Ishikawa (cell line): ENCODE results near the gene LEPROT.

Experiments used
- CEBPB ChIP-seq: IDR thresholded peaks from 2 replicates; pipeline ENCODE4 v1.6.1; 2012
- CREB1 ChIP-seq: IDR thresholded peaks from 2 replicates; pipeline ENCODE4 v1.6.1; 2012; ENCODE audit warnings: low read depth
- EGR1 ChIP-seq: IDR thresholded peaks from 2 replicates; pipeline ENCODE4 v1.6.1; 2012
- EP300 ChIP-seq: IDR thresholded peaks from 2 replicates; pipeline ENCODE4 v1.6.1; 2012; ENCODE audit warnings: borderline replicate concordance
- FOXM1 ChIP-seq: IDR thresholded peaks from 2 replicates; pipeline ENCODE4 v1.6.1; 2012; ENCODE audit warnings: low read depth, borderline replicate concordance
- MAX ChIP-seq: IDR thresholded peaks from 2 replicates; pipeline ENCODE4 v1.6.1; 2012
- NFIC ChIP-seq: IDR thresholded peaks from 2 replicates; pipeline ENCODE4 v1.6.1; 2012
- RAD21 ChIP-seq: IDR thresholded peaks from 2 replicates; pipeline ENCODE4 v1.6.1; 2012; ENCODE audit warnings: low read depth
- REST ChIP-seq: IDR thresholded peaks from 2 replicates; pipeline ENCODE4 v1.6.1; 2012; ENCODE audit warnings: low read depth, mild to moderate bottlenecking
- TAF1 ChIP-seq: IDR thresholded peaks from 2 replicates; pipeline ENCODE4 v1.6.1; 2012; ENCODE audit warnings: low read depth, mild to moderate bottlenecking
- TCF12 ChIP-seq: IDR thresholded peaks from 2 replicates; pipeline ENCODE4 v1.6.1; 2012; ENCODE audit warnings: low read depth
- TEAD4 ChIP-seq: IDR thresholded peaks from 2 replicates; pipeline ENCODE4 v1.6.1; 2012
- USF1 ChIP-seq: IDR thresholded peaks from 2 replicates; pipeline ENCODE4 v1.6.1; 2012
- YY1 ChIP-seq: IDR thresholded peaks from 2 replicates; pipeline ENCODE4 v1.6.1; 2012; ENCODE audit warnings: low read depth
- ZBTB7A ChIP-seq: IDR thresholded peaks from 2 replicates; pipeline ENCODE4 v1.6.1; 2012; ENCODE audit warnings: low read depth

The LEPROT gene

GRCh38 chr1:65378247-65378946 is 42.1 kb upstream of the LEPROT start:
- TF ChIP-seq EGR1 (no peak), MAX (no peak), TAF1 (no peak), CREB1 (no peak), RAD21 (no peak), TCF12 (no peak), NFIC (no peak), CEBPB (no peak), USF1 (no peak), ZBTB7A (no peak), YY1 (no peak), REST (no peak), TEAD4 (no peak), FOXM1 (no peak), EP300 (no peak)

GRCh38 chr1:65386439-65386838 is 34.0 kb upstream of the LEPROT start:
- TF ChIP-seq RAD21 (no peak), TCF12 (no peak), CREB1 (no peak), TEAD4 (no peak)

- TF ChIP-seq EP300 = no peak
- TF ChIP-seq ZBTB7A = no peak
- TF ChIP-seq TEAD4 = no peak
- TF ChIP-seq NFIC = no peak
- TF ChIP-seq RAD21 = no peak
- TF ChIP-seq TCF12 = no peak
- TF ChIP-seq MAX = no peak
- TF ChIP-seq USF1 = no peak
- TF ChIP-seq FOXM1 = no peak
- TF ChIP-seq EGR1 = no peak
- TF ChIP-seq CREB1 = no peak
- TF ChIP-seq REST = no peak
- no peak for TF ChIP-seq YY1
- no peak for TF ChIP-seq CEBPB
- no peak for TF ChIP-seq TAF1
Measured at GRCh38 chr1:65387821-65388220, 32.6 kb upstream of the LEPROT start.

- TF ChIP-seq REST (no peak), EP300 (no peak), FOXM1 (no peak), TCF12 (no peak), CREB1 (no peak), YY1 (no peak), NFIC (no peak), CEBPB (no peak), ZBTB7A (no peak), RAD21 (no peak), TAF1 (no peak), MAX (no peak), TEAD4 (no peak), USF1 (no peak), EGR1 (no peak)
Measured at GRCh38 chr1:65388908-65389695, 31.4 kb upstream of the LEPROT start.
